H1 (cell line): Measurements from ENCODE around the gene GPATCH4. TPM values are rescaled to one million over a fixed set of nuclear protein-coding genes. Genes with fewer than 3 reads are reported as not detected.

Source experiments
- CTCF ChIA-PET: fragments of 300-600 bp; sonication (Branson Sonifier 250); formaldehyde crosslinking; loops from one replicate; lab custom pipeline; 2021; ENCODE audit not compliant: partially characterized antibody; lab: Charles Lee
- POLR2A ChIA-PET: fragments of 300-600 bp; sonication (Branson Sonifier 250); formaldehyde crosslinking; loops from one replicate; lab custom pipeline; 2021; ENCODE audit warnings: inconsistent platforms; ENCODE audit not compliant: partially characterized antibody; lab: Charles Lee
- DNase-seq, 2 experiments: peaks; one replicate each; pipeline versions ENCODE4 v3.0.0 to v3.0.0-alpha.2; 2010 to 2022; ENCODE audit warnings: low spot score in 2 of 2, low read depth in 1 of 2, mixed read lengths in 1 of 2
- FAIRE-seq: peaks from 2 replicates; lab custom pipeline; 2011; peaks lifted over from hg19 to GRCh38; lab: Jason Lieb, UNC
- H2AFZ ChIP-seq: 2 replicates; pipeline ENCODE4 v1.8.1; 2012; ENCODE audit warnings: low read length, inconsistent platforms
- H2AK5ac ChIP-seq: 2 replicates; pipeline ENCODE4 v1.6.1; 2013; ENCODE audit warnings: low read depth, low read length
- H2BK120ac ChIP-seq: replicated peaks from 2 replicates; pipeline ENCODE3; 2013; ENCODE audit warnings: low read depth, low read length, inconsistent platforms
- H2BK12ac ChIP-seq: 2 replicates; pipeline ENCODE4 v1.6.1; 2013; ENCODE audit warnings: low read depth, low read length
- H2BK15ac ChIP-seq: 2 replicates; pipeline ENCODE4 v1.6.1; 2013; ENCODE audit warnings: low read length
- H2BK20ac ChIP-seq: 2 replicates; pipeline ENCODE4 v1.6.1; 2013; ENCODE audit warnings: low read length
- H2BK5ac ChIP-seq: 2 replicates; pipeline ENCODE4 v1.6.1; 2013; ENCODE audit warnings: low read depth, low read length
- H3K14ac ChIP-seq: 2 replicates; pipeline ENCODE4 v1.6.1; 2013; ENCODE audit warnings: inconsistent platforms; ENCODE audit not compliant: insufficient read length
- H3K18ac ChIP-seq: 2 replicates; pipeline ENCODE4 v1.6.1; 2013; ENCODE audit warnings: low read length; ENCODE audit errors: extremely low read depth
- H3K23ac ChIP-seq: 2 replicates; pipeline ENCODE4 v1.6.1; 2013; ENCODE audit warnings: inconsistent platforms; ENCODE audit not compliant: insufficient read length
- H3K23me2 ChIP-seq: 2 replicates; pipeline ENCODE4 v1.6.1; 2013; ENCODE audit warnings: low read depth, low read length
- H3K27ac ChIP-seq: 2 replicates; pipeline ENCODE4 v1.6.1; 2011; ENCODE audit warnings: low read depth, low read length, inconsistent platforms
- H3K27me3 ChIP-seq, 4 experiments: replicated peaks in 1 of 4; 1 replicate in 1 of 4; 2 replicates in 3 of 4; pipeline versions ENCODE4 v1.6.1 to v1.8.1; 2011 to 2013; ENCODE audit warnings: low read length in 3 of 4, mild to moderate bottlenecking in 3 of 4, inconsistent platforms in 2 of 4, mixed read lengths in 2 of 4, moderate library complexity in 1 of 4; ENCODE audit not compliant: control insufficient read depth in 3 of 4, insufficient read depth in 3 of 4; ENCODE audit errors: extremely low read depth in 1 of 4
- H3K36me3 ChIP-seq, 4 experiments: 2 replicates each; pipeline versions ENCODE4 v1.6.1 to v1.8.1; 2011 to 2013; ENCODE audit warnings: mild to moderate bottlenecking in 4 of 4, low read length in 3 of 4, moderate library complexity in 2 of 4, control low read depth in 1 of 4, inconsistent platforms in 1 of 4; ENCODE audit not compliant: insufficient read depth in 4 of 4, control insufficient read depth in 2 of 4
- H3K4ac ChIP-seq: replicated peaks from 2 replicates; pipeline ENCODE3; 2013; ENCODE audit warnings: low read length, low read depth, mixed read lengths, inconsistent platforms; ENCODE audit not compliant: insufficient read length
- H3K4me1 ChIP-seq, 4 experiments: replicated peaks in 1 of 4; 1 replicate in 1 of 4; 2 replicates in 3 of 4; pipeline versions ENCODE4 v1.6.1 to v1.8.1; 2011 to 2013; ENCODE audit warnings: low read length in 3 of 4, inconsistent platforms in 2 of 4, mixed read lengths in 1 of 4; ENCODE audit not compliant: insufficient read depth in 4 of 4, control insufficient read depth in 3 of 4
- H3K4me2 ChIP-seq, 2 experiments: 2 replicates each; pipeline versions ENCODE4 v1.6.1 to v1.8.1; 2011 to 2013; ENCODE audit warnings: low read depth in 2 of 2, low read length in 2 of 2, control low read depth in 1 of 2, inconsistent platforms in 1 of 2, mild to moderate bottlenecking in 1 of 2; ENCODE audit not compliant: insufficient read depth in 1 of 2
- H3K4me3 ChIP-seq, 4 experiments: fragments of 200-600, 300-600 bp in 1 of 4; sonication (generic), shearing (Covaris generic), sonication (Bioruptor Twin) in 1 of 4; 2 replicates each; pipeline versions ENCODE4 v1.5.1 to v1.8.1; 2011 to 2016; ENCODE audit warnings: low read length in 4 of 4, low read depth in 3 of 4, control low read depth in 2 of 4, inconsistent platforms in 2 of 4, mild to moderate bottlenecking in 2 of 4, mixed read lengths in 1 of 4, moderate library complexity in 1 of 4; ENCODE audit not compliant: insufficient read depth in 2 of 4; ENCODE audit errors: extremely low read depth in 1 of 4
- H3K56ac ChIP-seq: replicated peaks from 2 replicates; pipeline ENCODE3; 2013; ENCODE audit warnings: low read depth, mild to moderate bottlenecking, mixed read lengths, low read length, inconsistent platforms; ENCODE audit not compliant: insufficient read length
- H3K79me1 ChIP-seq: 2 replicates; pipeline ENCODE4 v1.6.1; 2013; ENCODE audit warnings: low read depth, low read length, control low read depth
- H3K79me2 ChIP-seq, 2 experiments: 2 replicates each; pipeline versions ENCODE4 v1.6.1 to v1.8.1; 2012 to 2013; ENCODE audit warnings: low read length in 2 of 2, mild to moderate bottlenecking in 2 of 2, inconsistent platforms in 1 of 2; ENCODE audit not compliant: insufficient read depth in 2 of 2, control insufficient read depth in 1 of 2
- H3K9ac ChIP-seq, 4 experiments: replicated peaks in 1 of 4; 1 replicate in 1 of 4; 2 replicates in 3 of 4; pipeline versions ENCODE4 v1.6.1 to v1.8.1; 2011 to 2013; ENCODE audit warnings: low read depth in 3 of 4, low read length in 3 of 4, control low read depth in 2 of 4, mild to moderate bottlenecking in 2 of 4, moderate library complexity in 2 of 4, inconsistent platforms in 1 of 4; ENCODE audit errors: extremely low read depth in 1 of 4
- H3K9me3 ChIP-seq, 2 experiments: 2 replicates each; pipeline versions ENCODE4 v1.6.1 to v1.8.1; 2012 to 2013; ENCODE audit warnings: mild to moderate bottlenecking in 2 of 2, moderate library complexity in 2 of 2, control low read depth in 1 of 2, inconsistent platforms in 1 of 2, low read depth in 1 of 2, low read length in 1 of 2, mixed read lengths in 1 of 2; ENCODE audit not compliant: insufficient read depth in 2 of 2
- H4K20me1 ChIP-seq, 2 experiments: replicated peaks in 1 of 2; 2 replicates each; pipeline versions ENCODE3 to v1.8.1; 2011 to 2013; ENCODE audit warnings: inconsistent platforms in 2 of 2, low read length in 2 of 2, mild to moderate bottlenecking in 1 of 2; ENCODE audit not compliant: insufficient read depth in 2 of 2, control insufficient read depth in 1 of 2
- H4K5ac ChIP-seq: 2 replicates; pipeline ENCODE4 v1.6.1; 2013; ENCODE audit warnings: low read length, low read depth, mixed read lengths, inconsistent platforms; ENCODE audit not compliant: insufficient read length
- H4K8ac ChIP-seq: 2 replicates; pipeline ENCODE4 v1.8.0; 2013; ENCODE audit warnings: mild to moderate bottlenecking, moderate library complexity, low read length, inconsistent platforms; ENCODE audit not compliant: insufficient read depth; ENCODE audit errors: extremely low read depth
- H4K91ac ChIP-seq: replicated peaks from 2 replicates; pipeline ENCODE3; 2013; ENCODE audit warnings: low read length, mixed read lengths, inconsistent platforms; ENCODE audit not compliant: insufficient read length
- BACH1 ChIP-seq: IDR thresholded peaks from 2 replicates; pipeline ENCODE4 v1.6.1; 2012; ENCODE audit warnings: low read length, improper control_type of control experiment
- MAFK ChIP-seq: IDR thresholded peaks from 2 replicates; pipeline ENCODE4 v1.6.1; 2012; ENCODE audit warnings: low read depth, mild to moderate bottlenecking, improper control_type of control experiment, low read length
- PHF8 ChIP-seq: fragments of 200-600 bp; sonication (generic); conservative IDR thresholded peaks from 2 replicates; pipeline ENCODE4 v1.7.1; 2012; ENCODE audit warnings: low read depth, mild to moderate bottlenecking, inconsistent platforms, low read length, moderate library complexity
- POLR2A ChIP-seq, 2 experiments: IDR thresholded peaks; 1 replicate in 1 of 2; 2 replicates in 1 of 2; pipeline ENCODE4 v1.6.1; 2011; ENCODE audit warnings: low read depth in 2 of 2, low read length in 2 of 2, mild to moderate bottlenecking in 2 of 2; ENCODE audit errors: control extremely low read depth in 1 of 2
- SAP30 ChIP-seq: fragments of 300-600 bp; sonication (generic); IDR thresholded peaks from 2 replicates; pipeline ENCODE4 v1.7.1; 2012; ENCODE audit warnings: low read length, moderate library complexity, mild to moderate bottlenecking, inconsistent platforms; ENCODE audit not compliant: insufficient read depth, insufficient replicate concordance
- SP4 ChIP-seq: IDR thresholded peaks from 2 replicates; pipeline ENCODE4 v1.6.1; 2012; ENCODE audit warnings: low read length, inconsistent platforms
- TCF12 ChIP-seq: IDR thresholded peaks from 2 replicates; pipeline ENCODE4 v1.6.1; 2011; ENCODE audit warnings: low read depth, mild to moderate bottlenecking, low read length
- YY1 ChIP-seq: IDR thresholded peaks from 2 replicates; pipeline ENCODE4 v1.6.1; 2011; ENCODE audit warnings: low read depth, mild to moderate bottlenecking, low read length
- WGBS, 2 experiments: shearing (Covaris generic) in 1 of 2; methylation state at CpG; one replicate each; pipeline versions ENCODE4 v1.1.6 to v1.1.7; 2013 to 2015; ENCODE audit warnings: low lambda C conversion rate in 2 of 2, mixed read lengths in 2 of 2, inconsistent platforms in 1 of 2, low coverage in 1 of 2, missing lambda C conversion rate in 1 of 2; ENCODE audit not compliant: insufficient replicate concordance in 2 of 2, insufficient coverage in 1 of 2, insufficient read length in 1 of 2; ENCODE audit errors: extremely low coverage in 1 of 2, missing lambda C conversion rate in 1 of 2; 5-methylcytosine and 5-hydroxymethylcytosine counted together
- polyA plus RNA-seq, 7 experiments: library from polyadenylated mRNA; depleted of rRNA in 3 of 7; stranded (reverse) in 5 of 7; unstranded in 2 of 7; fragments of >200 nt in 5 of 7; fragments of 200-250 nt in 2 of 7; gene quantifications; 1 replicate in 5 of 7; 2 replicates in 1 of 7; 4 replicates in 1 of 7; pipeline versions ENCODE4 v1.2.1 to v1.2.3, GENCODE V29; 2011 to 2013; ENCODE audit warnings: missing spikeins in 2 of 7, mixed read lengths in 2 of 7
- total RNA-seq: library from RNA; stranded (reverse); fragmentation: NEBNext Ultra II Directional; extraction: Animal tissue kit (Norgen Biotek cat#: 25700); gene quantifications from 2 replicates; pipeline ENCODE4 v1.2.1, GENCODE V29; 2021
- TF ChIP-seq, protein P1 (sequence below): IDR thresholded peaks from 2 replicates; pipeline ENCODE4 v1.6.1; 2012; ENCODE audit warnings: inconsistent platforms
- TF ChIP-seq, protein P2 (sequence below), 3 experiments: IDR thresholded peaks; 1 replicate in 2 of 3; 2 replicates in 1 of 3; pipeline versions ENCODE4 v1.5.1 to v1.6.1; 2011; ENCODE audit warnings: low read length in 3 of 3, mild to moderate bottlenecking in 3 of 3, inconsistent platforms in 2 of 3, low read depth in 1 of 3, moderate library complexity in 1 of 3; ENCODE audit not compliant: insufficient read depth in 1 of 3; ENCODE audit errors: control extremely low read depth in 1 of 3

The GPATCH4 gene
- total and polyA plus RNA-seq, 2 of the 8 experiments (the other 6 are each of a cell fraction or from before 2014, with no cell fraction given) = 20.5 to 47.9 TPM

DNA sequence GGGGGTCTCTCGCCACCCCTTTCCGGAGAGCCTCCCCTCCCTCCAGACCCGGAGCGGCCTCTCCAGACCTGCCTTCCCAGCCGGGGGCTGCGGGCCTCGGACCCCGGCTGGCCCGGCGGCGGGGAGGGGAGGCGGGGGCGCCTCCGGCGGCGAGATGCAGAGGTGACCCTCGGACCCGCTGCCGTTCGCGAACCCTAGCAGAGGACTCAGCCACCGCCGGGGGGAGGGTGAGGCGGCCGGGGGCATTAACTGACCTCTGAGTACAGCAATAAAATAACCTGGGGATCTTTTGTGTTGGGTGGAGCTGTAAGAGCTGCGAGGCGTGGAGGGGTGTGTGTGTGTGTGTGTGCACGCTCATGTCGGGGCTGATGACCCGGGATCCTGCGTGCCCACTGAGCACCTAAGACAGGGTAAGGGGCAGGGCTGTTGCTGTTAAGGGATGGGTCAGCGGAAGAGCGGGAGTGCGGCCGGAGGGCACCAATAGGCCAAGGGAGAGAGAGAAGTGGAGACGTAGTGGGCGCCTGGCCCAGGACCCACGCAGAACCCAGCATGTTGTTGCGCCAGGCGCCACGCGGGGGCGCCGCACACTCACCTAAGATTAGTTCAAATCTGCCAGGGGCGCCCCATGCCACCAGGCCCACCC, 24.3 kb upstream of the GPATCH4 start:
- H3K27me3 ChIP-seq = peaks cover 31 to 50% (median 38%) of the 10 kb centered on the region in 4 experiments
- DNase-seq = peak in 1 of 2 experiments; percentile 84
- peak overlapping the region; percentile 44 to 71 (median 46) for H3K4me3 ChIP-seq
- H3K9ac ChIP-seq = peak overlapping the region in 1 of 4 experiments; percentile 43; a peak in 1 of 7 replicates
- no peak overlapping the region for H2BK12ac ChIP-seq
- no peak overlapping the region for H2BK120ac ChIP-seq
- CTCF ChIA-PET = interaction anchor here (0.5 to 43.0 kb wide), 16 partner anchors 9 to 201 kb away, joined by 3 to 868 read pairs (median 11); partner anchors contain the start of genes BCAN, CRABP2 and NES
- H3K4me2 ChIP-seq = peak overlapping the region; percentile 81 to 99
- peak overlapping the region; percentile 77; the same call in 1 of the 2 replicates for H4K8ac ChIP-seq
- H3K9me3 ChIP-seq = no peaks in the 10 kb centered on the region
- no peak overlapping the region for H2AK5ac ChIP-seq
- no peaks in the 10 kb centered on the region for H3K79me2 ChIP-seq
- H2BK5ac ChIP-seq = no peak overlapping the region
- peak overlapping the region; percentile 78 for H3K18ac ChIP-seq
- no peak overlapping the region for H2BK20ac ChIP-seq
- H2BK15ac ChIP-seq = no peak overlapping the region; the same call in 1 of the 2 replicates
- H3K36me3 ChIP-seq = no peaks in the 10 kb centered on the region; a peak in 1 of 8 replicates
- no peak overlapping the region for H3K23ac ChIP-seq
- peaks cover 0 to 9% (median 2%) of the 10 kb centered on the region in 4 experiments; a peak in 5 of 7 replicates for H3K4me1 ChIP-seq
- H3K4ac ChIP-seq = no peak overlapping the region
- POLR2A ChIA-PET = interaction anchor here (1.3 to 5.8 kb wide), 3 partner anchors 35 to 80 kb away, joined by 3 to 46 read pairs (median 19); partner anchors contain the start of gene NES
- no peak overlapping the region for H4K5ac ChIP-seq
- no peak overlapping the region for H3K56ac ChIP-seq
- H3K23me2 ChIP-seq = peaks cover 20% of the 10 kb centered on the region; the same call in 1 of the 2 replicates
- H4K20me1 ChIP-seq = peaks cover 0 to 1% of the 10 kb centered on the region in 2 experiments
- H3K27ac ChIP-seq = no peak overlapping the region
- WGBS, 2 experiments = 2% methylated on average over 31 of the region's 45 CpGs; no CpG with 5 or more reads in 1 of the 2 experiments
- H4K91ac ChIP-seq = no peak overlapping the region
- no peak overlapping the region for H3K14ac ChIP-seq
- H3K79me1 ChIP-seq = no peaks in the 10 kb centered on the region
- H2AFZ ChIP-seq = no peak overlapping the region
- no peak for FAIRE-seq
- TF ChIP-seq POLR2A (IDR thresholded peaks at IDR 0.05; ENCODE audit: control extremely low read depth in 1 of 2, low read depth in 2 of 2, low read length in 2 of 2) = no peak
- no peak for TF ChIP-seq TCF12
- TF ChIP-seq, protein P1, sequence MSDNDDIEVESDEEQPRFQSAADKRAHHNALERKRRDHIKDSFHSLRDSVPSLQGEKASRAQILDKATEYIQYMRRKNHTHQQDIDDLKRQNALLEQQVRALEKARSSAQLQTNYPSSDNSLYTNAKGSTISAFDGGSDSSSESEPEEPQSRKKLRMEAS = no peak
- no peak for TF ChIP-seq SP4
- TF ChIP-seq YY1 = no peak
- TF ChIP-seq, protein P2, sequence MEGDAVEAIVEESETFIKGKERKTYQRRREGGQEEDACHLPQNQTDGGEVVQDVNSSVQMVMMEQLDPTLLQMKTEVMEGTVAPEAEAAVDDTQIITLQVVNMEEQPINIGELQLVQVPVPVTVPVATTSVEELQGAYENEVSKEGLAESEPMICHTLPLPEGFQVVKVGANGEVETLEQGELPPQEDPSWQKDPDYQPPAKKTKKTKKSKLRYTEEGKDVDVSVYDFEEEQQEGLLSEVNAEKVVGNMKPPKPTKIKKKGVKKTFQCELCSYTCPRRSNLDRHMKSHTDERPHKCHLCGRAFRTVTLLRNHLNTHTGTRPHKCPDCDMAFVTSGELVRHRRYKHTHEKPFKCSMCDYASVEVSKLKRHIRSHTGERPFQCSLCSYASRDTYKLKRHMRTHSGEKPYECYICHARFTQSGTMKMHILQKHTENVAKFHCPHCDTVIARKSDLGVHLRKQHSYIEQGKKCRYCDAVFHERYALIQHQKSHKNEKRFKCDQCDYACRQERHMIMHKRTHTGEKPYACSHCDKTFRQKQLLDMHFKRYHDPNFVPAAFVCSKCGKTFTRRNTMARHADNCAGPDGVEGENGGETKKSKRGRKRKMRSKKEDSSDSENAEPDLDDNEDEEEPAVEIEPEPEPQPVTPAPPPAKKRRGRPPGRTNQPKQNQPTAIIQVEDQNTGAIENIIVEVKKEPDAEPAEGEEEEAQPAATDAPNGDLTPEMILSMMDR (IDR thresholded peaks at IDR 0.05; ENCODE audit: control extremely low read depth in 1 of 3, insufficient read depth in 1 of 3, low read depth in 1 of 3, low read length in 3 of 3) = peak; percentile 69 to 84 (median 75)
- no peak for TF ChIP-seq SAP30
- no peak for TF ChIP-seq PHF8
- TF ChIP-seq BACH1 = peak; percentile 56; the same call in 1 of the 2 replicates
- no peak for TF ChIP-seq MAFK
